HepG2 (cell line): ENCODE measurements around the gene OTOP1. TPM values are rescaled to one million over a fixed set of nuclear protein-coding genes. Genes with fewer than 3 reads are reported as not detected.

Experiments
- ADNP ChIP-seq: sonication (generic); formaldehyde crosslinking; IDR thresholded peaks from 2 replicates; pipeline ENCODE4 v1.4.0; 2020; ENCODE audit warnings: missing genetic modification reagents
- FOXA1 ChIP-seq, 2 experiments: fragments of 450-650 bp in 1 of 2; sonication (generic) in 1 of 2; formaldehyde crosslinking in 1 of 2; IDR thresholded peaks; 2 replicates each; pipeline versions ENCODE4 v1.4.0 to v1.6.1; 2016 to 2020; ENCODE audit warnings: missing genetic modification reagents in 1 of 2
- GFI1 ChIP-seq: sonication (generic); formaldehyde crosslinking; IDR thresholded peaks from 2 replicates; pipeline ENCODE4 v1.5.0; 2020; ENCODE audit warnings: missing genetic modification reagents, mild to moderate bottlenecking, borderline replicate concordance
- HINFP ChIP-seq: sonication (generic); formaldehyde crosslinking; IDR thresholded peaks from 2 replicates; pipeline ENCODE4 v1.4.0; 2020; ENCODE audit warnings: low read depth, mild to moderate bottlenecking, missing genetic modification reagents
- MTF1 ChIP-seq: sonication (generic); formaldehyde crosslinking; IDR thresholded peaks from 2 replicates; pipeline ENCODE4 v1.5.0; 2020; ENCODE audit warnings: missing genetic modification reagents
- NAIF1 ChIP-seq: sonication (generic); formaldehyde crosslinking; IDR thresholded peaks from 2 replicates; pipeline ENCODE4 v1.5.0; 2020; ENCODE audit warnings: mild to moderate bottlenecking, missing genetic modification reagents, borderline replicate concordance
- POLR2G ChIP-seq: fragments of 200-400 bp; formaldehyde crosslinking; IDR thresholded peaks from 2 replicates; pipeline ENCODE4 v1.6.1; 2018; ENCODE audit warnings: mild to moderate bottlenecking, low read depth, low read length, moderate library complexity
- RAD21 ChIP-seq: fragments of 450-650 bp; formaldehyde crosslinking; IDR thresholded peaks from 2 replicates; pipeline ENCODE4 v1.5.0; 2020; ENCODE audit warnings: mild to moderate bottlenecking
- SIN3A ChIP-seq: IDR thresholded peaks from 2 replicates; pipeline ENCODE4 v1.6.1; 2011; ENCODE audit warnings: low read depth, mild to moderate bottlenecking, control low read depth, low read length, borderline replicate concordance
- SSRP1 ChIP-seq: IDR thresholded peaks from 2 replicates; pipeline ENCODE4 v1.6.1; 2016; ENCODE audit warnings: control low read depth
- TAF1 ChIP-seq: sonication (generic); formaldehyde crosslinking; IDR thresholded peaks from 2 replicates; pipeline ENCODE4 v1.4.0; 2020; ENCODE audit warnings: missing genetic modification reagents
- TBX3 ChIP-seq: fragments of 450-650 bp; IDR thresholded peaks from 2 replicates; pipeline ENCODE4 v1.6.1; 2017; ENCODE audit warnings: antibody characterized with exemption, mild to moderate bottlenecking, inconsistent platforms, borderline replicate concordance
- TCF7L2 ChIP-seq: IDR thresholded peaks from 2 replicates; pipeline ENCODE4 v1.6.1; 2011; ENCODE audit warnings: mild to moderate bottlenecking, low read depth, low read length, moderate library complexity
- TSC22D2 ChIP-seq: sonication (generic); formaldehyde crosslinking; IDR thresholded peaks from 2 replicates; pipeline ENCODE4 v1.5.1; 2020; ENCODE audit warnings: missing genetic modification reagents, mild to moderate bottlenecking, borderline replicate concordance
- WIZ ChIP-seq: sonication (generic); formaldehyde crosslinking; IDR thresholded peaks from 2 replicates; pipeline ENCODE4 v1.5.1; 2020; ENCODE audit warnings: mild to moderate bottlenecking, missing genetic modification reagents
- ZBTB7B ChIP-seq: sonication (generic); formaldehyde crosslinking; IDR thresholded peaks from 2 replicates; pipeline ENCODE4 v1.4.0; 2020; ENCODE audit warnings: missing genetic modification reagents
- ZNF275 ChIP-seq: sonication (generic); formaldehyde crosslinking; IDR thresholded peaks from 2 replicates; pipeline ENCODE4 v1.8.0; 2022; ENCODE audit warnings: missing genetic modification reagents, mild to moderate bottlenecking, inconsistent platforms, borderline replicate concordance
- ZNF552 ChIP-seq: sonication (generic); formaldehyde crosslinking; IDR thresholded peaks from 2 replicates; pipeline ENCODE4 v1.9.0; 2022; ENCODE audit warnings: missing genetic modification reagents, mild to moderate bottlenecking, borderline replicate concordance
- ZNF564 ChIP-seq: sonication (generic); formaldehyde crosslinking; IDR thresholded peaks from 2 replicates; pipeline ENCODE4 v1.8.1; 2023; ENCODE audit warnings: mild to moderate bottlenecking, missing genetic modification reagents
- ZSCAN9 ChIP-seq: IDR thresholded peaks from 2 replicates; pipeline ENCODE4 v1.6.1; 2016; ENCODE audit warnings: borderline replicate concordance
- polyA plus RNA-seq, 8 experiments: library from polyadenylated mRNA; depleted of rRNA in 3 of 8; stranded (reverse) in 7 of 8; unstranded in 1 of 8; fragments of >200 nt; fragmentation: Illumina TruSeq in 4 of 8; extraction: Trizol in 4 of 8; gene quantifications; 2 replicates each; pipeline versions ENCODE4 v1.2.1 to v1.2.3, GENCODE V29; 2011 to 2016; ENCODE audit warnings: low read depth in 4 of 8, missing spikeins in 1 of 8, mixed read lengths in 1 of 8; ENCODE audit not compliant: insufficient read depth in 1 of 8
- total RNA-seq, 5 experiments: library from RNA; depleted of rRNA; stranded (reverse); fragments of >200 nt; fragmentation: Illumina TruSeq; extraction: Trizol; gene quantifications; 2 replicates each; pipeline ENCODE4 v1.2.3, GENCODE V29; 2016; ENCODE audit warnings: low read depth in 1 of 5
- TF ChIP-seq, protein P1 (sequence below): sonication (generic); formaldehyde crosslinking; IDR thresholded peaks from 2 replicates; pipeline ENCODE4 v1.8.1; 2023; ENCODE audit warnings: missing genetic modification reagents, inconsistent platforms, borderline replicate concordance
- TF ChIP-seq, protein P2 (sequence below): sonication (generic); formaldehyde crosslinking; IDR thresholded peaks from 2 replicates; pipeline ENCODE4 v1.9.0; 2021; ENCODE audit warnings: missing genetic modification reagents, borderline replicate concordance

OTOP1 gene
- total and polyA plus RNA-seq, 2 of the 13 experiments (the other 11 are each of a cell fraction or from before 2014, with no cell fraction given), result not detected

DNA sequence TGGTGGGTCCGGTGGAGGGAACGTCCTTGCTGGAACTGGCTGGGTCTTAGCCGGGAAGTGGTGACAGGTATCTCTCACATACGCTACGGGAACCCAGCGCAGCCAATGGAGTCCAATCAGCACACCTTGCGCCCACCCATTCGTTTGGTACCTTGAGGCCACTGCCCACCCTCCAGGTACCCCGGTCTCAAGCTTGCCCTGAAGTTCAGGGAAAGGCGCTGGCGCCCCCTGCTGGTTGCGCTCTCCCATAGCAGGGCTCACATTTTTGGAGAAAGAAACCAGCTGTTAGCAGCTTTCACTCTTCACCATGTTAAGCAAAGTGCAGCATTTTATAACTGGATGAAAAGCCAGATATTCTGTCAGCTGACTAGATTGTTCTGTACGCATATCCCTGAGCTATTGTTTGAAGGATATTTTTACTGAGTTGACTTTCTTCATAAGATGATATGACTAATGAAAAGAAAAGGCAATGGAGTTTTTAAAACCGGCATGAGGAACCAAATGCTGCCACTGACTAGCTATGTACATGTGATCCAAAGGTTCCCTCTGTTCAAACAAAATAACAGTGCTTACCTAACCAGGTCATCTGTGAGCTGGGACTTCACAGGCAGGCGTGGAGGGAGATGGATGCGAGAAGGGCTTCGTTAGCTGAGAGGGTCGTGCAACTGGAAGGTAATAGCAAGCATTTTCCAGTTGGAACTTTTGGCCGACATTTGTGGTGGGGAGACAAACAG, 43.7 kb downstream of the OTOP1 start (continued):
- TF ChIP-seq FOXA1 (IDR thresholded peaks at IDR 0.05) (no peak), FOXA1 (CRISPR knock-in tag; IDR thresholded peaks at IDR 0.05) (0 out of 2 replicates have a peak, but pooled peaks have one; percentile 18), NAIF1 (CRISPR knock-in tag) (no peak), ZNF552 (0 out of 2 replicates have a peak, but pooled peaks have one; percentile 25), TBX3 (no peak), TSC22D2 (CRISPR knock-in tag) (no peak), ZSCAN9 (no peak), HINFP (CRISPR knock-in tag) (no peak), ZNF564 (no peak), POLR2G (no peak), GFI1 (CRISPR knock-in tag) (no peak), WIZ (CRISPR knock-in tag) (no peak), ADNP (CRISPR knock-in tag) (no peak), SSRP1 (no peak), TAF1 (CRISPR knock-in tag) (no peak), ZBTB7B (CRISPR knock-in tag) (no peak), TCF7L2 (no peak), ZNF275 (CRISPR knock-in tag) (no peak), MTF1 (CRISPR knock-in tag) (no peak), RAD21 (CRISPR knock-in tag) (peak; percentile 56; the same call in 1 of the 2 replicates), SIN3A (no peak)
- TF ChIP-seq, protein P1, sequence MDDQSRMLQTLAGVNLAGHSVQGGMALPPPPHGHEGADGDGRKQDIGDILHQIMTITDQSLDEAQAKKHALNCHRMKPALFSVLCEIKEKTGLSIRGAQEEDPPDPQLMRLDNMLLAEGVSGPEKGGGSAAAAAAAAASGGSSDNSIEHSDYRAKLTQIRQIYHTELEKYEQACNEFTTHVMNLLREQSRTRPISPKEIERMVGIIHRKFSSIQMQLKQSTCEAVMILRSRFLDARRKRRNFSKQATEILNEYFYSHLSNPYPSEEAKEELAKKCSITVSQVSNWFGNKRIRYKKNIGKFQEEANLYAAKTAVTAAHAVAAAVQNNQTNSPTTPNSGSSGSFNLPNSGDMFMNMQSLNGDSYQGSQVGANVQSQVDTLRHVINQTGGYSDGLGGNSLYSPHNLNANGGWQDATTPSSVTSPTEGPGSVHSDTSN (CRISPR knock-in tag), result no peak
- TF ChIP-seq, protein P2, sequence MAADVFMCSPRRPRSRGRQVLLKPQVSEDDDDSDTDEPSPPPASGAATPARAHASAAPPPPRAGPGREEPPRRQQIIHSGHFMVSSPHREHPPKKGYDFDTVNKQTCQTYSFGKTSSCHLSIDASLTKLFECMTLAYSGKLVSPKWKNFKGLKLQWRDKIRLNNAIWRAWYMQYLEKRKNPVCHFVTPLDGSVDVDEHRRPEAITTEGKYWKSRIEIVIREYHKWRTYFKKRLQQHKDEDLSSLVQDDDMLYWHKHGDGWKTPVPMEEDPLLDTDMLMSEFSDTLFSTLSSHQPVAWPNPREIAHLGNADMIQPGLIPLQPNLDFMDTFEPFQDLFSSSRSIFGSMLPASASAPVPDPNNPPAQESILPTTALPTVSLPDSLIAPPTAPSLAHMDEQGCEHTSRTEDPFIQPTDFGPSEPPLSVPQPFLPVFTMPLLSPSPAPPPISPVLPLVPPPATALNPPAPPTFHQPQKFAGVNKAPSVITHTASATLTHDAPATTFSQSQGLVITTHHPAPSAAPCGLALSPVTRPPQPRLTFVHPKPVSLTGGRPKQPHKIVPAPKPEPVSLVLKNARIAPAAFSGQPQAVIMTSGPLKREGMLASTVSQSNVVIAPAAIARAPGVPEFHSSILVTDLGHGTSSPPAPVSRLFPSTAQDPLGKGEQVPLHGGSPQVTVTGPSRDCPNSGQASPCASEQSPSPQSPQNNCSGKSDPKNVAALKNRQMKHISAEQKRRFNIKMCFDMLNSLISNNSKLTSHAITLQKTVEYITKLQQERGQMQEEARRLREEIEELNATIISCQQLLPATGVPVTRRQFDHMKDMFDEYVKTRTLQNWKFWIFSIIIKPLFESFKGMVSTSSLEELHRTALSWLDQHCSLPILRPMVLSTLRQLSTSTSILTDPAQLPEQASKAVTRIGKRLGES (CRISPR knock-in tag), result no peak
